B cell (primary cell): Measurements from ENCODE around the gene SPINK1. TPM values are rescaled to one million over a fixed set of nuclear protein-coding genes. Genes with fewer than 3 reads are reported as not detected.

ENCODE experiments used
- ATAC-seq: fragments of 200-7000 bp; cut with Tn5 transposase; one replicate; pipeline ENCODE4 v1.10.0; 2021; ENCODE audit warnings: low read depth, mild to moderate bottlenecking, moderate number of reproducible peaks, moderate library complexity
- CTCF ChIA-PET: fragments of 350-600 bp; sonication (Branson Sonifier 250); formaldehyde crosslinking; loops from one replicate; lab custom pipeline; 2021; ENCODE audit warnings: antibody characterized with exemption, inconsistent platforms; lab: Charles Lee
- POLR2A ChIA-PET: fragments of 350-600 bp; sonication (Branson Sonifier 250); formaldehyde crosslinking; loops from one replicate; lab custom pipeline; 2021; ENCODE audit warnings: antibody characterized with exemption; lab: Charles Lee
- DNase-seq: peaks from one replicate; pipeline ENCODE4 v3.0.0; 2013
- H2AFZ ChIP-seq: 2 replicates; pipeline ENCODE4 v1.6.1; 2012; ENCODE audit warnings: mild to moderate bottlenecking, low read depth, low read length; ENCODE audit not compliant: insufficient read depth, poor library complexity, severe bottlenecking
- H3K27ac ChIP-seq, 2 donors: 1 replicate in 1 of 2; 2 replicates in 1 of 2; pipeline ENCODE4 v1.5.1; 2012 to 2013; ENCODE audit warnings: low read length in 2 of 2, mild to moderate bottlenecking in 2 of 2, moderate library complexity in 1 of 2
- H3K27me3 ChIP-seq, 4 experiments: fragments of 200-600 bp in 1 of 4; sonication (generic) in 1 of 4; replicated peaks in 1 of 4; 1 replicate in 2 of 4; 2 replicates in 2 of 4; pipeline versions ENCODE4 v1.6.1 to v1.7.0; 2013 to 2016; ENCODE audit warnings: low read length in 3 of 4, mild to moderate bottlenecking in 2 of 4, mixed read lengths in 1 of 4, moderate library complexity in 1 of 4; ENCODE audit not compliant: insufficient read depth in 4 of 4, control insufficient read depth in 3 of 4; ENCODE audit errors: control extremely low read depth in 1 of 4
- H3K36me3 ChIP-seq, 2 experiments: replicated peaks in 1 of 2; 1 replicate in 1 of 2; 2 replicates in 1 of 2; pipeline versions ENCODE4 v1.6.1 to v1.7.1; 2013; ENCODE audit warnings: low read length in 1 of 2; ENCODE audit not compliant: insufficient read depth in 2 of 2, control insufficient read depth in 1 of 2; ENCODE audit errors: control extremely low read depth in 1 of 2, extremely low read depth in 1 of 2
- H3K4me1 ChIP-seq, 2 donors: fragments of 200-600 bp in 1 of 2; sonication (generic) in 1 of 2; 1 replicate in 1 of 2; 2 replicates in 1 of 2; pipeline versions ENCODE4 v1.5.1 to v1.6.1; 2013 to 2017; ENCODE audit warnings: low read length in 2 of 2; ENCODE audit not compliant: control insufficient read depth in 2 of 2, insufficient read depth in 2 of 2
- H3K4me2 ChIP-seq: replicated peaks from 2 replicates; pipeline ENCODE3; 2012; ENCODE audit warnings: mild to moderate bottlenecking, low read depth, low read length; ENCODE audit not compliant: poor library complexity, severe bottlenecking
- H3K4me3 ChIP-seq, 5 experiments: fragments of 200-600 bp in 1 of 5; sonication (generic) in 1 of 5; 1 replicate in 3 of 5; 2 replicates in 2 of 5; pipeline versions ENCODE4 v1.5.1 to v1.7.0; 2011 to 2016; ENCODE audit warnings: low read length in 4 of 5, mild to moderate bottlenecking in 4 of 5, low read depth in 2 of 5, control low read depth in 1 of 5, moderate library complexity in 1 of 5; ENCODE audit not compliant: insufficient read depth in 1 of 5; ENCODE audit errors: control extremely low read depth in 1 of 5, extremely low read depth in 1 of 5
- H3K79me2 ChIP-seq: fragments of 200-600 bp; sonication (generic); one replicate; pipeline ENCODE4 v1.6.0; 2016; ENCODE audit warnings: low read length; ENCODE audit not compliant: control insufficient read depth, insufficient read depth
- H3K9ac ChIP-seq: fragments of 200-600 bp; sonication (generic); 2 replicates; pipeline ENCODE4 v1.6.1; 2017; ENCODE audit warnings: mild to moderate bottlenecking, low read length, moderate library complexity
- H3K9me3 ChIP-seq, 3 donors: one replicate each; pipeline versions ENCODE4 v1.6.1 to v1.7.1; 2013; ENCODE audit warnings: low read length in 2 of 3; ENCODE audit not compliant: control insufficient read depth in 2 of 3, insufficient read depth in 1 of 3; ENCODE audit errors: control extremely low read depth in 1 of 3
- H4K20me1 ChIP-seq: 2 replicates; pipeline ENCODE4 v1.6.0; 2012; ENCODE audit warnings: mild to moderate bottlenecking, low read length; ENCODE audit not compliant: insufficient read depth, control insufficient read depth, poor library complexity, severe bottlenecking
- H3K27ac Mint-ChIP-seq: one replicate; pipeline ENCODE4 v1.8.0; 2021; ENCODE audit warnings: mixed read lengths
- H3K27me3 Mint-ChIP-seq: one replicate; pipeline ENCODE4 v1.8.0; 2021; ENCODE audit warnings: mixed read lengths
- H3K4me1 Mint-ChIP-seq: one replicate; pipeline ENCODE4 v1.8.0; 2021; ENCODE audit warnings: mixed read lengths
- H3K4me3 Mint-ChIP-seq: one replicate; pipeline ENCODE4 v1.8.0; 2021; ENCODE audit warnings: mixed read lengths
- H3K9me3 Mint-ChIP-seq: one replicate; pipeline ENCODE4 v1.8.0; 2022; ENCODE audit warnings: mixed read lengths; ENCODE audit not compliant: insufficient read depth
- EZH2 ChIP-seq: IDR thresholded peaks from 2 replicates; pipeline ENCODE4 v1.6.1; 2012; ENCODE audit warnings: borderline replicate concordance, low read depth, mild to moderate bottlenecking, moderate library complexity, low read length; ENCODE audit not compliant: insufficient read depth, poor library complexity, severe bottlenecking
- WGBS: methylation state at CpG from one replicate; pipeline ENCODE4 v1.1.5; 2013; ENCODE audit warnings: missing lambda C conversion rate; ENCODE audit not compliant: insufficient coverage; 5-methylcytosine and 5-hydroxymethylcytosine counted together
- intact Hi-C: fragments of 100-400 bp; cut with micrococcal nuclease; formaldehyde crosslinking; loops from one replicate; pipeline ENCODE4 v1.10.0; 2022
- polyA plus RNA-seq: library from polyadenylated mRNA; depleted of rRNA; stranded (reverse); fragments of >200 nt; gene quantifications from 2 replicates; pipeline ENCODE4 v1.2.3, GENCODE V29; 2012
- total RNA-seq, 2 donors: library from RNA; stranded (reverse); fragments of 120-200 nt in 1 of 2; gene quantifications; 1 replicate in 1 of 2; 2 replicates in 1 of 2; pipeline versions ENCODE4 v1.2.3 to v1.2.4, GENCODE V29; 2013 to 2022
- TF ChIP-seq, protein P1 (sequence below): fragments of 200-600 bp; IDR thresholded peaks from one replicate; pipeline ENCODE4 v1.8.0; 2022; ENCODE audit warnings: antibody characterized with exemption, mild to moderate bottlenecking

SPINK1 gene
- total and polyA plus RNA-seq, 2 donors (not counting 1 experiment from before 2014, with no cell fraction given) = not detected

GRCh38 chr5:147842869-147843268, 11.4 kb upstream of the SPINK1 start:
- H3K4me1 Mint-ChIP-seq = no peaks in the 10 kb centered on the region
- H3K4me3 ChIP-seq = no peak overlapping the region
- no peaks in the 10 kb centered on the region for H3K9me3 Mint-ChIP-seq
- H3K79me2 ChIP-seq = no peaks in the 10 kb centered on the region
- ChIA-PET CTCF (interaction anchor here (1.0 kb wide), 1 partner anchor 15 kb away, joined by 3 read pairs; no protein-coding TSS in a partner anchor), POLR2A (no interaction called here)
- no peaks in the 10 kb centered on the region for H3K4me1 ChIP-seq
- DNase-seq = no peak
- ATAC-seq = no peak
- intact Hi-C loops = no loop called here
- no peak overlapping the region for H2AFZ ChIP-seq
- H3K9ac ChIP-seq = no peak overlapping the region
- TF ChIP-seq, protein P1, sequence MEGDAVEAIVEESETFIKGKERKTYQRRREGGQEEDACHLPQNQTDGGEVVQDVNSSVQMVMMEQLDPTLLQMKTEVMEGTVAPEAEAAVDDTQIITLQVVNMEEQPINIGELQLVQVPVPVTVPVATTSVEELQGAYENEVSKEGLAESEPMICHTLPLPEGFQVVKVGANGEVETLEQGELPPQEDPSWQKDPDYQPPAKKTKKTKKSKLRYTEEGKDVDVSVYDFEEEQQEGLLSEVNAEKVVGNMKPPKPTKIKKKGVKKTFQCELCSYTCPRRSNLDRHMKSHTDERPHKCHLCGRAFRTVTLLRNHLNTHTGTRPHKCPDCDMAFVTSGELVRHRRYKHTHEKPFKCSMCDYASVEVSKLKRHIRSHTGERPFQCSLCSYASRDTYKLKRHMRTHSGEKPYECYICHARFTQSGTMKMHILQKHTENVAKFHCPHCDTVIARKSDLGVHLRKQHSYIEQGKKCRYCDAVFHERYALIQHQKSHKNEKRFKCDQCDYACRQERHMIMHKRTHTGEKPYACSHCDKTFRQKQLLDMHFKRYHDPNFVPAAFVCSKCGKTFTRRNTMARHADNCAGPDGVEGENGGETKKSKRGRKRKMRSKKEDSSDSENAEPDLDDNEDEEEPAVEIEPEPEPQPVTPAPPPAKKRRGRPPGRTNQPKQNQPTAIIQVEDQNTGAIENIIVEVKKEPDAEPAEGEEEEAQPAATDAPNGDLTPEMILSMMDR = no peak
- no peak for TF ChIP-seq EZH2
- H3K4me3 Mint-ChIP-seq = no peak overlapping the region
- H3K36me3 ChIP-seq = no peaks in the 10 kb centered on the region
- no peaks in the 10 kb centered on the region for H3K27me3 ChIP-seq
- H3K27ac ChIP-seq = no peak overlapping the region
- WGBS = 100% methylated on average over 1 of the region's 2 CpGs
- H3K4me2 ChIP-seq = no peak overlapping the region
- H4K20me1 ChIP-seq = no peaks in the 10 kb centered on the region
- H3K27me3 Mint-ChIP-seq = peaks cover 14% of the 10 kb centered on the region
- no peaks in the 10 kb centered on the region for H3K9me3 ChIP-seq
- no peak overlapping the region for H3K27ac Mint-ChIP-seq

DNA sequence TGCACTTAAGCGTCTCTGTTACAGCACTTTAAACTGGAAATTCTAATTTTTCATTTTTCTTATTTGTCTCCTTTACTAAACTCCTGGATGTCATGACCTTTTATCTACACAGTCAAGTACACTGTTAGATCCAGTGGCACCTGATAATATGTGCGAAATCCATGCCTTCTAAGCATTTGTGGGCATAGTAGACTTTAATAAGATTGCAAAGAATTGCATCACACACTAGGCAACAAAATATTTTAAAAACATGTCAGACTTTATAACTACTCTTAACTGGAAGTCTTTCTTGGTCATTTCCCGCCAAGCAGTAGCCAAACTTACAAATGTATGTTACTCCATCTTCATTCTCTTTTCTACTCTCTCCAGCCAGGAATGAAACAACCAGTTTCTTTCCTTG, 5.0 kb upstream of the SPINK1 start:
- Histone ChIP-seq H2AFZ (no peak overlapping the region), H3K79me2 (no peaks in the 10 kb centered on the region), H3K4me2 (no peak overlapping the region), H3K27ac (no peak overlapping the region), H3K4me3 (no peak overlapping the region), H3K27me3 (no peaks in the 10 kb centered on the region), H3K9me3 (no peaks in the 10 kb centered on the region), H3K4me1 (no peaks in the 10 kb centered on the region), H3K9ac (no peak overlapping the region), H4K20me1 (no peaks in the 10 kb centered on the region), H3K36me3 (no peaks in the 10 kb centered on the region)
- DNase-seq = no peak
- no peak for ATAC-seq
- CTCF ChIA-PET = interaction anchor here (1.1 kb wide), 1 partner anchor 14 kb away, joined by 3 read pairs; no protein-coding TSS in a partner anchor
- Mint-ChIP-seq H3K27ac (no peak overlapping the region), H3K4me3 (no peak overlapping the region), H3K27me3 (peaks cover 8% of the 10 kb centered on the region), H3K4me1 (no peaks in the 10 kb centered on the region), H3K9me3 (no peaks in the 10 kb centered on the region)
- TF ChIP-seq, protein P1 = no peak
- TF ChIP-seq EZH2 = no peak
- 100% methylated on average over 2 of the region's 3 CpGs for WGBS
- intact Hi-C loops = no loop called here
- POLR2A ChIA-PET = no interaction called here
